Effector CD4-positive, alpha-beta T cell (primary cell): Measurements from ENCODE around the gene NOC4L.
"Not testable (repeated sequence)": the region's sequence is repeated elsewhere in the genome, so short reads cannot be mapped to it uniquely, and the experiment has no call there.

Source experiments
- DNase-seq: peaks from one replicate; pipeline ENCODE4 v3.0.0-alpha.2; 2020
- total RNA-seq: gene quantifications from one replicate; lab custom pipeline; 2026; lab: John Stamatoyannopoulos, UW

NOC4L gene
- 26.3 reads per million, percentile 53 among the genes with 10 or more reads in this experiment for total RNA-seq

DNA sequence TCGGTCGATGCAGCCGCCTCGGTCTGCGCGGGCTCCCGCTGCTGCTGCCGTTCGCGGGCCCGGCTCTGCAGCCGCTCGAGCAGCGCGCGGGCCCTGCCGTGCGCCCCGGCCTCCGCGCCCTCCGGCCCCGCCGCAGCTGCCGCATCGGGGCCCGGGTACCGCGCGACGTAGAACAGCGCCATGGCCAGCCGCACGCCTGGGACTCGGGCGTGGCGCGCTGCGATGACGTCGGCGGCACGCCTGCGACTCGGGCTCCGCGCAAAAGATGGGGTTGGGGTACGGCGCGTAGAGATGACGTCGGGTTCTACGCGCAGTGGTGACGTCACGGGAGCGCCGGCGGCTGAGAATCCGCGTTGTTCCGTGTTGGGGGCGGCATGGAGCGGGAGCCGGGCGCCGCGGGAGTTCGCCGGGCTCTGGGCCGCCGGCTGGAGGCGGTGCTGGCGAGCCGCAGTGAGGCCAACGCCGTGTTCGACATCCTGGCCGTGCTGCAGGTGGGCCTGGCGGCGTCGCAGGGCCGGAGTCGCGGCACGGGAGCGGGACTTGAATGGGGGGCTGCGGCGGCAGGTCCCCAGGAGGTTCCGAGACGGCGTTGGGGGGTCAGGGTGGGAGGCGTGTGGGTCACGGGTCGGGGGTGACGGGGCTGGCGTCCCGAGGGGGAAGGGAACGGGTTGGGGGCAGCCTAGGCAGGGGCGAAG lies at the start of gene NOC4L, which contains the start of gene DDX51:
Gene NOC4L (plus strand): TSS at position 343 of the 695 bp plus-strand sequence. CDS start 32 bp downstream, at position 375.
Gene DDX51 (minus strand): TSS at position 205 of the 695 bp plus-strand sequence. CDS start 23 bp downstream, at position 182.
- peak; percentile 95 for DNase-seq

DNA sequence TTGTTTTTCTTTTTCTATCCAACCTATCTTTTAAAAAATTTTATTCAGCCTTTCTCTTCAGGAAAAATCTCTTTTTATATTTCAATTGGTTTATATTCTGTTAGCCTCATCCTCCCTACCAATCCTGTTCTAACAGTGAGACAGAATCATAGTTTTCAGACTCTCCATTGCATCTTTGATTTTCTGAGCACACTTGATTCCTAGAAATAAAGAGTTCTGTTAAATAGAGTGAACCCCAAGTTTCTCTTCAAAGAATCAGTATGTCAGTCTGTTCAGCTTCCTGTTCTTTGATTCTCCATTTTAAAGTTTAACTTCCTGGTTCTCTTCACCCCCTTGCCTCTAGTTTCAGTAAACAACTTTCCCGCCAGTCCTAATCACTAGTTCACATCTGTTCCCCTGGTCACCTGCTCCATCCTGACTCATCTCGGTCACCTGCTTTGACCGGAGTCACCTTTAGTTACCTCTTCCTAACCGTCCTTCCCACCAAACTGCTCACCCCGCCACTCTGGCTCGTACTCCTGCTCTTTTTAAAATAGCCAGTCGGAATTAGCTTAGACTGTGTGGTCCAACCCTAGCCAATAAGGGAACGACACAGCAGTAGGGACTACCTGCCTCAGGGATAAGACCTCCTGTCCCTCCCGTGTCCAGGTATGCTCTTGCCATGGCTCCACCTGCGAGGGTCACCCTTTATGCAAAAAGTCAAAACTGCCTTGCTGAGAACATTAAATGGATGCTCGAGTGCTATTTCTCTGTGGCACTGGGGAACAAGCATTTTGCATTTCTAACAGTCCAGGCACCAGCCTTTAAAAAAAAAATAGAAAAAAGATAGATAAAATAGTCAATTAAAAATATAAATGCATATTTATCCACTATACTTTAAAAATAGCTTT lies 48.5 kb upstream of the NOC4L start:
- no peak for DNase-seq

DNA sequence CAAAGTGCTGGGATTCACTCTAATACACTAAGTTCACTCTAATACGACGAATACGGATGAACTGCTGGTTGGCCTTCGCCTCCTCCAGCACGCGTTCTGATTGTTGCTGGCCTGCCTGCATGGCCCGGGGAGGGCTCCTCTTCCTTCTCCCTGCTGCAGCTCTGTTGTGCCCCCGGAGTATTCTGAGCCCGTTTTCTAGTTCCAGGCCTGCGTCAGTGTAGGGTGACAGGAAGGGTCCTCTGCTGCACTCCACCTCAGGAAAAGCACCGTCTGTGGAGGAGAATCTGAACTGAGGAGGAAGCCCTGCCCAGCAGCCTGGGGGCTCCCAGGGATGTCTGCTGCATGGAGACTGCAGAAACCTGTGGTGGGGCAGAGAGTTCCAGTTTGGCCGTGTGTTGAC lies 44.5 kb upstream of the NOC4L start:
- no peak for DNase-seq

DNA sequence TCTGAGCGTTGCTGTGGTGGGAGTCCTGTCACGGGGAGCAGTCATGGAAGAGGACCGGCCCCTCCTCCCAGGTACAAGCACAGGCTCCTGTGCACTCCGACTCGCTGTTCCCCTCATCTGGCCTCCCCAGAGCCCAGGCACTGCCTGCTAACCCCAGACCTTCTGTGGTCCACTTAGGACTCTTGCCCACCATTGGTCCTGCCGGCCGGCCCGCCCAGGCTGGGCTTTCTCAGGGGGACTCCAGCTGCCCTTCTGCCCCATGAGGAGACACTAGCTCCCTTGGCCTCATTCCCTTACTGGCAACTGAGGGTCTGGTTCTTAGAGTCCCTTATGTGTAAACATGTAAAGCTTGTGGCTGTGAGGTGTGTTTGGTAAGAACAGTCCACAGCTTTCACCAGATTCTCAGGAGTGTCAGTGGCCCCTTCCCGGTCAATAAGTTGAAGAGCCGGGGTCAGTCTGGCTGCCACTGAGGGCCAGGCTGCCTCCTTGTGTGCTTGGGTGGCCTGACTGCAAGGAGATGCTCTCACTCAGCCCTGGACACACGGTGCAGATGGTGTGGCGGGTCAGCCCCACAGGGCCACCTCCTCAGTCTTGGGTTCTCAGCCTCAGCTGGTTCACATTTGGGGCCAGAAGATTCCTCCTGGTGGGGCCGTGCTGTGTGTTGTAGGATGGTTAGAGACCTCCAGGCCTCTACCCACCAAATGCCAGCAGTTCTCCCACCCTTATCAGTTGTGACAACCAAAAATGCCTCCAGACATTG lies 43.8 kb upstream of the NOC4L start:
- no peak for DNase-seq

DNA sequence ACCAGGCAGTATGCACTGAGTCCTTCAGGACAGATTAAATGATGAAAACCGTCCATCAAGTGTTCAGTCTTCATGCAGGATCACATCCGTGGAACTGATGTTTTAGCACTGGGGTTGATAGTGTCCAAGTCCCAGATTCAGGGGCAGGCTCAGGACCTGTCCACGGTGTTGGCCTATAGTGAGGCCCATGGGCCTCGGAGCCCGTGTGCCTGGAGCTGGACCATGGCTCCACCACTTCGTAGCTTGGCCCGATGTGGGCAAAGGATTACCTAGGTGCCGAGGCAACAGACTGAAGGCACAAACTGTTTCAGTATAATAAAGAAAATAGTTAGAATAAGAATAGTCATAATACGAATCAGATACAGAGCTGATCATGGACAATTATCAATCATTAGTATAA lies 42.0 kb upstream of the NOC4L start:
- DNase-seq: no peak

DNA sequence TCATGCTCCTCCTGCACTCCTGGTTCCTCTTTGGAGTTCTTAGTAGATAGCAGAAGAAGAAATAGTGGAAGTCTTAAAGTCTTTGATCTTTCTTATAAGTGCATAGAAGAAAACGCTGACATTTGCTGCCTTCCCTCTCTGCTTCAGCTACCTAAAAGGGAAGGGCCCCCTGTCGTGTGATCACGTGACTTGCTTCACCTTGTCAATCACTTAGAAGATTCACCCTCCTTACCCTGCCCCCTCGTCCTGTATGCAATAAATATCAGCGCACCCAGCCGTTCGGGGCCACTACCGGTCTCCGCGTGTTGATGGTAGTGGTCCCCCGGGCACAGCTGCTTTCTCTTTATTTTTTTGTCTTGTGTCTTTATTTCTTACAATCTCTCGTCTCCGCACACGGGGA lies 41.2 kb upstream of the NOC4L start:
- DNase-seq: not testable (repeated sequence)

DNA sequence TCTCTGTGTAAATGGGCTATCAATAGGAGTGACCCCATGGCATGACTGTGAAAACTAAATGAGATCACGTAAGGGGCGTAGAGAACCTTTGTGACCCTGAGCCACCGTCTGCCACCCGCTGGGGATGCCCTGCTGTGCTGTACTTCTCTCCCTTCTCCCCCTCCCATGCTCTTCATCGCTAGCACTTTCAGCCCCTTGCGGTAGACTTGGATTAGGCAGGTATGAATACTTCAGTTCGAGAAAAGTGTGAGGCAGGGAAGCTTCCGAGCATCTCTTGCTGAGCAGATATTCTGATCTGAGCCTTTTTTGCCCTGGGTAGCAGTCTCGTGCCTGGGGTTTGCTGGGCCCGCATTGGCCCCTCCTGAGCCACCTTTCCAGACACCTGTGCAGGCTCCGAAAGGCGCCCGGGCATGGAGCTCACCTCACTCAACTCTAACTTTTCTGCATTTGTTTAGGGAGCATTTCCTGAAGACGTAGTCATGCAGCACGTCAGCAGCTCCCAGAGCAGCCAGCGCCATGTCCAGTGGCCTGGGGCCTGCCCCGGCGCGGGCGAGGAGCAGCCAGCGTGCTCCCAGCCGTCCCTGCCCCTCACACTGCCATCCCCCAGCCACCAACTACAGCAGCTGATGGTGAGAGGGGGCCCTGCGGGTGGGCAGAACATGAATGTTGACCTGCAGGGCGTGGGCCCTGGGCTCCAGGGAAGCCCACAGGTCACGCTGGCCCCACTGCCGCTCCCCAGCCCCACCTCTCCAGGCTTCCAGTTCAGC lies 40.5 kb upstream of the NOC4L start:
- DNase-seq: no peak

DNA sequence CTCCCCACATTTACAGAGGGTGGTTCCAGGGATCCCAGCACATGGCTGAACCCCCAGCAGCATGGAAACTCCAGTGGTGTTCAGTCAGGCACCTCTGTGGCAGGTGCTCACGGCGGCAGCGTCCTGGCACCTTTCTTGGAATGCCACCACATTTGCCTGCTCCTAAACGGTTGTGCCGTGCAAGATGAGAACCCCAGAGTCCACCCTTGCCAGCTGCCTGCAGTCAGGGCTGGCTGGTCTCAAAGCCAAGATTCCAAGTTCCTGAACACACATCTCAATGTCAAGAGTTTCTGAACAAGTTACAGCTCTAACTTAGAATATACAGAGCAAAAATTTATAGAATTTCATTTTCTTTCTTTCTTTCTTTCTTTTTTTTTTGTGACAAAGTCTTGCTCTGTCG lies 38.8 kb upstream of the NOC4L start:
- DNase-seq: no peak

DNA sequence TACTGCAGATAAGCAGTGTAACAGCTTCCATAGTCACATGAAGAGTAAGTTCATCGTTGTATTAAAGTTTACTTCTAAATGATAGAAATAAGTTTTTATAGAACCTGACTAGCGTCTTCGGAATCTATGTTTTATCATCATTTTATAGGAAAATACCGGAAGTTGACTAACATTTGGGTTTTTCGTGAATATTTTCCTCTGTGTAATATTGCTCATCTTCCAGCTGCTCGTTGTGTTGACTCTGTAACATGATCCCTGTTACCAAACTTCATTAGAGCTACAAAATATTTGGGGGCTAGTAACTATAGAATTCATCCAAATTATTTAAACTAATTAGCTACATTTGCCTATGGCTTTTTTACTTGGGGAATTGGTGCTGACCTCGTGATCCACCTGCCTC lies 37.3 kb upstream of the NOC4L start:
- no peak for DNase-seq

DNA sequence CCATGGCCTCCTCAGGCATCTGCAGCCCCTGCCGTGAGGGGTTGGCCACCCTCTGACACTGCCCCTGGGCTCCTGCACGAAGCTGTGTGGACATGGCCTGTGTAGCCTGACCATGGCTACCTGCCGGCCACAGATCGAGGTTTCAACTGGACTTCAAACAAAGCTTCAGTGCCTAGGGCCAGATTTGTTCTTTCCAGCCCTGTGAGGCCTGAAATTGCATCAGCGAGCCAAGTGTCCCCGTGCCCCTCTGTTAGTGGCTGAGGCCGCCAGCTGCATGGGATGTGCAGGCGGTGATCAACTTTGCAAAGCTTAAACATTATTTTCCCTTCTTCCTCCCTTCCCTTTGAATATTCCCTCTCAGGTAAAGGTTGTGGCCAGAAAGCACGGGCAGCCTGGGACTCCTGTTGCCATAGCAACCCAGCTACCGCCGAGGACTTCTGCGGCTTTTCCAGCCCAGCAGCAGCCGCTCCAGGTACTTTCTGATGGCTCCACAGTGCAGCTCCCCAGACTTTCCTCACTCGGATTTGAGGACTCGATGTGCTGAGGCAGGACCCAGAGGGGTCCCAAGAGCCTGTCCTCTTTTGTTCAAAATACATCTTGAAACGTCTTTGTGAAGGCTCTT lies 35.9 kb upstream of the NOC4L start:
- DNase-seq: no peak

DNA sequence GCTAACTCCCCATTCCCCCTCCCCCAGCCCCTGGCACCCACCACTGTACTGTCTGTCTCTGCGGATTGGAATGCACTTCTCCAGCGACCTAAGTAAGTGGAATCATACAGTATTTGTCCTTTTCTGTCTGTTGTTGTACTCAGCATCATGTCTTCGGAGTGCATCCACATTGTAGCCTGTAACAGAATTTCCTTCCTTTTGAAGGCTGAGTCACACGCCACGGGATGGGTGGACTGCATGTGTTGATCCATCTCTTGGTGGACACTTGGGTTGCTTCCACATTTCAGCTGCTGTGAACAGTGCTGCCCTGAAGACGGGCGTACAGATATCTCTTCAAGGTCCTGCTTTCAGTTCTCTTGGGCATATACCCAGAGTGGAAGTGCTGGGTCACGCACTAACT lies 34.5 kb upstream of the NOC4L start:
- no peak for DNase-seq

DNA sequence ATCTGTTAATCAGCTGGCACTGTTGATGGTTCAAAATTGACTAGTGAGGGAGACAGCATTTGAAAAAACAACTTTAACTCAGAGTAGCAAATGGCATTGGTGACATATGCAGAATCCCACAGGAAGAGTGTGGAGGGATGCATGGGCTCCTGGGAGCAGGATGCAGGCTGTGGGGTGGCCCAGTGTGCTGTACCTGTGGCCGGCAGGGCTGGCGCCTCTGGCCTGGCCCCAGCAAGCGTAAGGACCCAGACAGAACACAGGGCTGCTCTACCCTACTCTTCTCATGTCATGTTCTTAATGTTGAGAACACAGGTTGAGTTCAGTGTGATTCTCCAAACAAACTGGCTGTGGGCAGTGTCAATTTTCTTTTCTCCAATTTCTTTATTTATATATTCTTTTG lies 33.6 kb upstream of the NOC4L start:
- DNase-seq: no peak

DNA sequence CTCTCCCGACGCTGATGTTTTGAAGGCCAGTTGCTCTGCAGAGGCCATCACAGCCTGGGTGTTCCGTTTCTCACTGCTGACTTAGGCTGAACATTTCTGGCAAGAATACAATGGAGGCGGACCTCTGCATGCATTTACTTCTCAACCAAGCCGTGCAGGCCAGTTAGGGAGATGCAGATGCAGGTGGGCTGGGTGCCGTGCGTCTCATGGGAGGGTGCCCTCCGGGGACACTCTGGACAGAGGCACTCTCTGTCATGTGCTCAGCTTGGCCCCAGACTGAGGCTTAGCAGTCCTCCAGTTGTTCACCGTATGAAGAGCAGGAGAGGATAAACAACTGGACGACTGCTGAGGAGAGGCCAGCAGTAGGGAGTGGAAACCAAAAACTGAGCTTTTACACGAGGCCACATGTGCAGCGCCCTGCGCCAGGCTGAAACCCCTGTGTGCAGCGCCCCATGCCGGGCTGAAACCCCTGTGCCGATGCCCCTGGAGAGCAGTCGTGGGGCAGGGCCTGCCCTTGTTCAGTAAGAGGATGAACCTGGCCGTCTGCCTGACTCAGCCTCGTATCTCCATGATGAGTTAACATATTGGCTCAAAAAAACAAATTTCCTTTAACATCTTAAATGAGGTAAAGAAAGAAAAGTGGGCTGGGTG lies 32.5 kb upstream of the NOC4L start:
- no peak for DNase-seq

DNA sequence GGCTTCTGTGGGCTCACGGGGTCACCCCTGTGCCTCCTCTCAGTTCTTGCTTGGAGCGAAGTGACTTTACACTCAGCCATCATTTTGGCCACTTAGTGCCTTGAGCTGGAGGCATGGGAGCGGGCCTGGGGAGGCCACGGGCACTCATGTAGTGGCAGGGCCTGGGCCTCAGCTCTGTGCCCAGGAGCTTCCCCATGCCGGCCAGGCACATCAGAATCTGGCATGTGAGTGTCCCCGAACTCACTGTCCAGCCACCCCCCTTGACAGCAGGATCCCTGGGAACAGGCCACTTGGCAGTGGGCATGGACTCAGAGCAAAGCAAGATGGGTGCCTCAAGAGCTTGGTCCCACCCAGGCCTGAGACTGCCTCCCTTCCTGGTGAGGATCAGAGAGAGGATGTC lies 29.6 kb upstream of the NOC4L start:
- no peak for DNase-seq

DNA sequence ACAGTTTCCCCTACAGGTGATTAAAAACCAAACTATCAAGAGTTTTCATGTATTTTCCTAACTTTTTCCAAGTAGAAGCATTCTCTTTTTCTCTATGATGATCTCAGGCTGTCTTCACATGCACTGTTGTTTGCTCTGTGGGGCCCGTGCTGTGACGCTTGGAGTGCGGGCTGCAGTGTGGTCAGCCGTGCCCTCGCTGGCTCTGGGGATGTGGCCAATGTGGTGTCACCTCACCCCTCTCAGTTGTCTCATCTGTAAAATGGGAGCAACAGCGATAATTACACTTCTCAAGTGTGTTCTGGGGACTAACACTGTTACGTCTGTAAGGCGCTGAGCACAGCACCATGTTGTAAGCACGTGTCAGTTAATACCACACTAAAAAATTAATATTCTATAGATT lies 28.8 kb upstream of the NOC4L start:
- no peak for DNase-seq

DNA sequence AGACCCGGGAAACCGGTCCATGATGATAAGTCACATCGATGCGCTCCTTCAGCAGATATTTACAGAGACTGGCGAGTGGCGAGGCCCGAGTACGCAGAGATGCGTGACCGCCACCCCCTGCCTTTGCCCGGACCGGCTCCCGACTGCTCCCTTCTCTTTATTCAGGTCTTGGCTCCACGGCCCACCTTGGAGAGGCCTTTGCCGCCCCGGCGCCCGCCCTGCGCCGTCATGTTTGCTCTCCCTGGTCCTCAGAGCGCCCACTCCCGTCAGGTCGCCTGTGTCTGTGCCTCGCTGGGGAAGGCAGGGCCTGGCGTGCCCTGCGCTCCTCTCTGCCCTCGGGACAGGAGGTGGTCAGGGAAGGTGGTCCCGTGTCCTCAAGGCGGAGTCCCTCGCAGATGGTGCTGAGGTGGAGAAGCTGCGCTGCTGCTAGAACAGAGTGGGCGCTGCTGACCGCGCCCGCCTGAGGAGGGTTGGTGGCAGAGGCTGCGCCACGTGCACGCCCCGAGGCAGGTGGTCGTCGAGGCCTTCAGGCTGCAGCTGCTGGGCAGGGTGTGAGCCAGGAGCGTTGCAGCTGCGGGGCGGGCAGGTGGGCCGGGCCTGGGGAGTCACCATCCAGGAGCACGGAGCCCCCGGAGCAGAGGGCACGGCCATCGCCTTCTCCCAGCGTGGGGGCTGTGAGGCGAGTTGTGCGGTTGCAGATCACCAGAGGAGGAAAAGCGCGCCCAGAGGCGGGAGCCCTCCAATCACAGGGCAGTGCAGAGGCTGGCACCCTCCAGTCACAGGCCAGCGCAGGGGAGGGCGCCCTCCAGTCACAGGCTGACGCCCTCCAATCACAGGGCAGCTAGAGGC lies 27.3 kb upstream of the NOC4L start:
- DNase-seq: no peak

DNA sequence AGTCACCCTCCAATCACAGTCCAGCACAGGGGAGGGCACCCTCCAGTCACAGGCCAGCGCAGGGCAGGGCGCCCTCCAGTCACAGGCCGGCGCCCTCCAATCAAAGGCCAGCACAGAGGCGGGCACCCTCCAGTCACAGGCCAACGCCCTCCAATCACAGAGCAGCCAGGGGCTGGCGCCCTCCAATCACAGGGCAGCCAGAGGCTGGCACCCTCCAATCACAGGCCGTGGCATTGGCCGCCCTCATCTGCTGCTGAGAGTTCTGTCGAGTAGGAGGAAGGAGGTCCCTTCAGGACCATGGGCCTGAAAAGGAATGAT lies 26.7 kb upstream of the NOC4L start:
- no peak for DNase-seq

DNA sequence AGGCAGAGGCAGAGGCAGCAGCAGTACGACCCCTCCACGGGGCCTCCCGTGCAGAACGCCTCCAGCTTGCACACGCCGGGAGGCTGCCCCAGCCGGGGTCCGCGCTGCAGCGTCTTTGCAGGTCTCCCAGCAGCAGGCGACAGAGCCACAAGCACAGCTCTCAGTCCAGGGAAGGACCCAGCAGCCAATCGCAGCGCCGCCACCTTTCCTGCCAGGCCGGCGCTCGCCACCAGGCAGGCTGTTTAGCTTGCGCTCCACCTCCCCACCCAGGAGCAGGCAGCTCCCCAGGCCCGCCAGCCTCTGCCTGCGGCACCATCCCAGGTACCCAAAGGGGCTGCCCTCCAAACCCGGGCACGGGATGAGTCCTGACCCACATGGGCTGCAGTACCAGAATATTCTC lies 25.4 kb upstream of the NOC4L start:
- no peak for DNase-seq

DNA sequence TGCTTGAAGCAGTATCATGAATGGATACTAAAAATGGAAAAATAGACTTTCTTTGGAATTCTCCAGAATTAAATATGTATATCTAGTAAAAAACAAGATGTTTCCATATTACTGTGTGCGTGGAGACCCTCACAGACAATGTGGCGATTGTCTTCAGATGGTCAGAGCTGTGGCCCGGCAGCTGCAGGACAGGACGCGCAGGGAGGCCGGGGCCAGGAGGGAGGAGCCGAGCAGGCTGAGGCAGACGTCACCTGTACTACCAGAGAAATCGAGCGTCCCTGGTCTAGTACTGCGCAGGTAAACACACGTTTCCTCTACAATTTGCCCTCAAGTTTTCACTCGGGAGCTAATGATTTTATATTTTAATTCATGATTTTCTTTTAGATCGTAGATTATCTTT lies 23.0 kb upstream of the NOC4L start:
- no peak for DNase-seq

DNA sequence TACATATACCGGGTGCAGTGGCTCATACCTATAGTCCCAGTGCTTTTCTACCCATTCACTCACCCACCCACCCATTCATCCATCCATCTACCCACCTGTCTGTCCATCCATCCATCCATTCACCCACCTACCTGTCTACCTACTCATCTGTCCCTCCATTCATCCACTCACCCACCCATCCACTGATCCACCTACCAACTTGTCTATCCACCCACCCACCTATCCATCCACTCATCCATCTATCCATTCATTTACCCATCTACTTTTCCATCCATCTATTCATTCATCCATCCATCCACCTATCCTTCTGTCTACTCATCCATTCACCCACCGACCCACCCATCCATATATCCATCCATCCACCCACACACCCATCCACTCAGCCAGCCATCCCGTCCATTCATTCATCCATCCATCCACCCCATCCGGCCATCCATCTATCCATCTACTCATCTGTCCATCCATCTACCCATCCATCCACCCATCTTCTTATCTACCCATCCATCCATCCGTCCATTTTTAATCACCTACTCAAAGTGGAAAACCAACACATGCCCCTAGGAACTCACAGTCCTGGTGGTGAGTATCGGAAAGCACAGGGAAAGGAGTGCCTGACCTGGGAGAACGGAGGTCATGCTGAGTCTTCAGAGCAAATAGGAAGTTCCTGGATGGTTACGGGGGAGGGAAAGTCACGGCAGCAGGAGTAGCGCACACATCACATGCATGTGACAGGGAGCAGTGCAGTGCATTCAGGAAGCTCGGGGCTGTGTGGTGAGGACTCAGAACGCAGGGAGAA lies 20.1 kb upstream of the NOC4L start:
- DNase-seq: no peak
